Endodermal cell (in vitro differentiated cells): Measurements from ENCODE around the gene SOCS6. TPM values are rescaled to one million over a fixed set of nuclear protein-coding genes. Genes with fewer than 3 reads are reported as not detected.
A peak's percentile ranks its signal among the peaks of the same experiment; 100 is the strongest.

Experiments used
- DNase-seq: peaks from one replicate; pipeline ENCODE4 v3.0.0-alpha.2; 2017
- H3K27ac ChIP-seq: 2 replicates; pipeline ENCODE4 v1.5.1; 2013; ENCODE audit warnings: mild to moderate bottlenecking, low read depth, low read length, moderate library complexity
- H3K27me3 ChIP-seq: 2 replicates; pipeline ENCODE4 v1.6.1; 2013; ENCODE audit warnings: mild to moderate bottlenecking, low read length, moderate library complexity; ENCODE audit not compliant: insufficient read depth, control insufficient read depth, poor library complexity, severe bottlenecking
- H3K36me3 ChIP-seq: 2 replicates; pipeline ENCODE4 v1.7.0; 2013; ENCODE audit warnings: mild to moderate bottlenecking, low read length, moderate library complexity; ENCODE audit not compliant: control insufficient read depth, insufficient read depth
- H3K4me1 ChIP-seq: one replicate; pipeline ENCODE4 v1.7.0; 2013; ENCODE audit warnings: low read length; ENCODE audit not compliant: control insufficient read depth, insufficient read depth
- H3K4me3 ChIP-seq: 2 replicates; pipeline ENCODE4 v1.5.1; 2013; ENCODE audit warnings: mild to moderate bottlenecking, low read length, moderate library complexity
- H3K9ac ChIP-seq: 2 replicates; pipeline ENCODE4 v1.6.1; 2013; ENCODE audit warnings: mild to moderate bottlenecking, low read length, moderate library complexity; ENCODE audit not compliant: poor library complexity, severe bottlenecking; ENCODE audit errors: extremely low read depth
- H3K9me3 ChIP-seq: 2 replicates; pipeline ENCODE4 v1.6.1; 2013; ENCODE audit warnings: mild to moderate bottlenecking, low read length, moderate library complexity; ENCODE audit not compliant: control insufficient read depth
- H3K27ac Mint-ChIP-seq: 2 replicates; pipeline ENCODE4 v1.8.0; 2020; ENCODE audit warnings: mixed read lengths
- H3K27me3 Mint-ChIP-seq: 2 replicates; pipeline ENCODE4 v1.8.0; 2021; ENCODE audit warnings: mild to moderate bottlenecking, mixed read lengths; ENCODE audit not compliant: insufficient read depth
- H3K36me3 Mint-ChIP-seq: 2 replicates; pipeline ENCODE4 v1.8.0; 2020; ENCODE audit warnings: low read depth, mixed read lengths
- H3K4me1 Mint-ChIP-seq: 2 replicates; pipeline ENCODE4 v1.8.0; 2020; ENCODE audit warnings: mixed read lengths
- H3K4me3 Mint-ChIP-seq: 2 replicates; pipeline ENCODE4 v1.8.0; 2020; ENCODE audit warnings: mild to moderate bottlenecking, moderate library complexity, mixed read lengths
- H3K9me3 Mint-ChIP-seq: 2 replicates; pipeline ENCODE4 v1.8.0; 2020; ENCODE audit warnings: mild to moderate bottlenecking, mixed read lengths
- WGBS, 2 experiments: methylation state at CpG; one replicate each; pipeline versions ENCODE4 v1.1.5 to v1.1.7; 2013; ENCODE audit warnings: missing lambda C conversion rate in 2 of 2, mixed read lengths in 1 of 2; ENCODE audit not compliant: insufficient coverage in 1 of 2, insufficient read length in 1 of 2; 5-methylcytosine and 5-hydroxymethylcytosine counted together
- total RNA-seq, 2 donors: library from RNA; stranded (reverse); fragmentation: NEBNext Ultra II Directional in 1 of 2; extraction: Animal tissue kit (Norgen Biotek cat#: 25700) in 1 of 2; gene quantifications; 2 replicates in 1 of 2; 3 replicates in 1 of 2; pipeline ENCODE4 v1.2.1, GENCODE V29; 2021
- TF ChIP-seq, protein P1 (sequence below): fragments of 200-600 bp; sonication (generic); conservative IDR thresholded peaks from 2 replicates; pipeline ENCODE4 v1.5.0; 2021; ENCODE audit warnings: antibody characterized with exemption, mild to moderate bottlenecking

The SOCS6 gene
- total RNA-seq, 2 donors from 2014 or later: 28.2 to 30.0 TPM

DNA sequence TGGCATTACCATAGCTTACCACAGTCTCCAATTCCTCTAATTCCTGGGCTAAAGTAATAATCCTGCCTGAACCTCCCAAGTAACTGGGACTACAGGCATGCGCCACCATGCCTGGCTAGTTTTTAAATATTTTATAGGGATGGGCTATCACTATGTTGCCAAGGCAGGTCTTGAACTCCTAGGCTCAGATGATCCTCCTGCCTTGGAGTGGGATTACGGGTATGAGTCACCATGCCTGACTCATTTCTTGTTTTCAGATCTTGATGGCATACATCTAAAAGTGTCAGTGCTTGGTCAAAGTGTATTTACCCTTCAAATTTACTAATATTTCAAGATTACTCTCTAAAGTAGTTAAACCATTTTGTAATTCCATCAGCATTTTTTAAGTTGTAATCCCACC, 9.4 kb upstream of the SOCS6 start:
- Mint-ChIP-seq H3K9me3 (peaks cover 13% of the 10 kb centered on the region), H3K4me3 (no peak overlapping the region), H3K27ac (no peak overlapping the region), H3K27me3 (peaks cover 6% of the 10 kb centered on the region), H3K36me3 (no peaks in the 10 kb centered on the region), H3K4me1 (peaks cover 7% of the 10 kb centered on the region)
- Histone ChIP-seq H3K9ac (no peak overlapping the region), H3K27me3 (no peaks in the 10 kb centered on the region), H3K9me3 (peaks cover 27% of the 10 kb centered on the region), H3K27ac (no peak overlapping the region), H3K4me3 (peak overlapping the region; percentile 25), H3K36me3 (no peaks in the 10 kb centered on the region), H3K4me1 (no peaks in the 10 kb centered on the region)
- DNase-seq: no peak
- TF ChIP-seq, protein P1, sequence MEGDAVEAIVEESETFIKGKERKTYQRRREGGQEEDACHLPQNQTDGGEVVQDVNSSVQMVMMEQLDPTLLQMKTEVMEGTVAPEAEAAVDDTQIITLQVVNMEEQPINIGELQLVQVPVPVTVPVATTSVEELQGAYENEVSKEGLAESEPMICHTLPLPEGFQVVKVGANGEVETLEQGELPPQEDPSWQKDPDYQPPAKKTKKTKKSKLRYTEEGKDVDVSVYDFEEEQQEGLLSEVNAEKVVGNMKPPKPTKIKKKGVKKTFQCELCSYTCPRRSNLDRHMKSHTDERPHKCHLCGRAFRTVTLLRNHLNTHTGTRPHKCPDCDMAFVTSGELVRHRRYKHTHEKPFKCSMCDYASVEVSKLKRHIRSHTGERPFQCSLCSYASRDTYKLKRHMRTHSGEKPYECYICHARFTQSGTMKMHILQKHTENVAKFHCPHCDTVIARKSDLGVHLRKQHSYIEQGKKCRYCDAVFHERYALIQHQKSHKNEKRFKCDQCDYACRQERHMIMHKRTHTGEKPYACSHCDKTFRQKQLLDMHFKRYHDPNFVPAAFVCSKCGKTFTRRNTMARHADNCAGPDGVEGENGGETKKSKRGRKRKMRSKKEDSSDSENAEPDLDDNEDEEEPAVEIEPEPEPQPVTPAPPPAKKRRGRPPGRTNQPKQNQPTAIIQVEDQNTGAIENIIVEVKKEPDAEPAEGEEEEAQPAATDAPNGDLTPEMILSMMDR: no peak
- 87 to 94% methylated on average over 2 of the region's 2 CpGs for WGBS, 2 experiments

DNA sequence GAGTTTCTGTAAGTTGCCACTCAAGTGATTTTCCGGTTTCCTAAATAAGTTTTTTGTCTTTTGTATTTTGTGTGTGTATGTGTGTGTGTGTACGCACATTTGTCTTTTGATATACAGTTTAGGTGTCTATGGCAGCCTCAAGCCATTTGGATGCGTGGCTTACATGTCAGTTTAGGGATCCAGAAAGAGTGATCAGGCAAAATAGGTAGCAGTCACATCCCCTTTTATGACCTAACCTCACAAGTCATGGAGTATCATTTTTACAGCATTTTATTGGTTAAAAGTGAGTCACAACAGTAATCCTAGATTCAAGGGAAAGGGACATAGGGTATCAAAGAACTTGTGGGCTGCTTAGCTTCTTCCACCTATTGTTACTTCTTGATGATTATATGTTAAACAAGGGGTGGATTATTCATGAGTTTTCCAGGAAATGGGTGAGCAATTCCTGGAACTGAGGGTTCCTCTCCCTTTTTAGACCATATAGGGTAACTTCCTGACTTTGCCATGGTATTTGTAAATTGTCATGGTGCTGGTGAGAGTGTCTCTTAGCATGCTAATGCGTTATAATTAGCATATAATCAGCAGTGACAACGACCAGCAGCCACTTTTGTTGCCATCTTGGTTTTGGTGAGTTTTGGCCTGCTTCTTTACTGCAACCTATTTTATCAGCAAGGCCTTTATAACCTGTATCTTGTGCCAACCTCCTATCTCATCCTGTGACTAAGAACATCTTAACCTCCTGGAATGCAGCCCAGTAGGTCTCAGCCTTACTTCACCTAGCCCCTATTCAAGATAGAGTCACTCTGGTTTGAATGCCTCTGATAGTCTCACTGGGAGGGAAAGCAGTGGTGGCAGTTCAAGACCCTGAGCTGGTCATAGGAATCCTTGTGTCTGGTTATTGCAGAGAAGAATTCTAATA, 8.6 kb upstream of the SOCS6 start:
- Histone ChIP-seq H3K4me1 (no peaks in the 10 kb centered on the region), H3K27me3 (peaks cover 4% of the 10 kb centered on the region), H3K9me3 (peaks cover 25% of the 10 kb centered on the region), H3K4me3 (peak overlapping the region; percentile 25), H3K9ac (no peak overlapping the region), H3K36me3 (no peaks in the 10 kb centered on the region), H3K27ac (no peak overlapping the region)
- no peak overlapping the region for H3K4me3 Mint-ChIP-seq
- no peak overlapping the region for H3K27ac Mint-ChIP-seq
- H3K27me3 Mint-ChIP-seq: peaks cover 4% of the 10 kb centered on the region
- peaks cover 13% of the 10 kb centered on the region for H3K9me3 Mint-ChIP-seq
- no peak for DNase-seq
- 83 to 91% methylated on average over 1 to 5 of the region's 5 CpGs for WGBS, 2 experiments
- TF ChIP-seq, protein P1: no peak
- peaks cover 7% of the 10 kb centered on the region for H3K4me1 Mint-ChIP-seq
- H3K36me3 Mint-ChIP-seq: no peaks in the 10 kb centered on the region

DNA sequence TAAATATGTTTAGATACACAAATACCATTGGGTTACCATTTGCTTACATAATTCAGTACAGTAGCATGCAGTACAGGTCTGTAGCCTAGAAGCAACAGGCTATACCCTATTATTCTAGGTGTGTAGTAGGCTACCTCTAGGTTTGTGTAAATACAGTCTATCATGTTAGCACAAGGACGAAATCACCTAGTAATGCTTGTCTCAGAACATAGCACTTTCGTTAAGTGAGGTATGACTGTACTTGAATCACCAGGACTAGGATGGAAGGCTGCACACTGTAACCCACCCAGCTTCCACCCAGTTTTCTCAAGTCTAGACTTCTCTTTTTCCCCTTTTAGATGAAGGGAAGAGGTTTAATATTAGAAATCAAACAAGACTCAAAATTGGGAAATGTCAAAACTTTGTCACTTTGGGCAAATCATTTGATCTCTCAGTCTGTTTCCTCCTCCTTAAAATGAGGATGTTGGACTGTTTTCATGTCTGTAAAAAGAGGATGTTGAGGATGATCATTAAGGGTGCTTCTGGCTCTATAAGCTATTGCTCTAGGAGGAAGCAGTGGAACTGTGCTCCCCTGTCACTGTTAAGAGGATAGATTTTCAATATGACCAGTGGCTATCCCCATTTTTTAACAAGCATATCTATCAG, 3.7 kb upstream of the SOCS6 start:
- Mint-ChIP-seq H3K4me1 (peaks cover 2% of the 10 kb centered on the region), H3K9me3 (peaks cover 9% of the 10 kb centered on the region), H3K27me3 (peaks cover 6% of the 10 kb centered on the region), H3K36me3 (no peaks in the 10 kb centered on the region), H3K4me3 (no peak overlapping the region), H3K27ac (no peak overlapping the region)
- H3K4me1 ChIP-seq: no peaks in the 10 kb centered on the region
- no peak overlapping the region for H3K27ac ChIP-seq
- TF ChIP-seq, protein P1: no peak
- H3K27me3 ChIP-seq: peaks cover 4% of the 10 kb centered on the region
- H3K9me3 ChIP-seq: peaks cover 14% of the 10 kb centered on the region
- WGBS, 2 experiments: 92 to 94% methylated on average over 2 of the region's 2 CpGs
- H3K4me3 ChIP-seq: no peak overlapping the region
- no peak for DNase-seq
- no peaks in the 10 kb centered on the region for H3K36me3 ChIP-seq
- H3K9ac ChIP-seq: no peak overlapping the region
